ENCODE measurements around the gene ZNF598.

- no peak for TF ChIP-seq CTCF (IDR thresholded peaks at IDR 0.05 in 2 of 3, conservative IDR thresholded peaks at IDR 0.05 in 1 of 3; ENCODE audit: borderline replicate concordance in 1 of 3, insufficient read depth in 1 of 3, low read depth in 2 of 3, low read length in 2 of 3)
- TF ChIP-seq POLR2A (IDR thresholded peaks at IDR 0.05; ENCODE audit: borderline replicate concordance, extremely low read depth, insufficient read depth, insufficient read length) = no peak
- TF ChIP-seq REST (IDR thresholded peaks at IDR 0.05; ENCODE audit: low read depth) = no peak
- no peak for TF ChIP-seq MAX (IDR thresholded peaks at IDR 0.05)
- no peak for TF ChIP-seq ELF1 (IDR thresholded peaks at IDR 0.05; ENCODE audit: borderline replicate concordance, low read depth)
- no peak for TF ChIP-seq YY1 (IDR thresholded peaks at IDR 0.05; ENCODE audit: extremely low read depth, insufficient replicate concordance, low read depth, low read length)
- TF ChIP-seq SIN3A (IDR thresholded peaks at IDR 0.05; ENCODE audit: low read depth) = no peak
- TF ChIP-seq EZH2phosphoT487 (IDR thresholded peaks at IDR 0.05; ENCODE audit: borderline replicate concordance) = no peak
- TF ChIP-seq ZBTB33 (IDR thresholded peaks at IDR 0.05; ENCODE audit: extremely low read depth, insufficient replicate concordance, low read length) = no peak
- no peak for TF ChIP-seq RAD21 (IDR thresholded peaks at IDR 0.05; ENCODE audit: low read depth)
- no peak for TF ChIP-seq CEBPB (IDR thresholded peaks at IDR 0.05; ENCODE audit: low read depth)
- TF ChIP-seq POLR2AphosphoS5 (IDR thresholded peaks at IDR 0.05; ENCODE audit: low read depth, low read length) = no peak
- TF ChIP-seq ZNF274 (IDR thresholded peaks at IDR 0.05; ENCODE audit: low read depth, low read length) = no peak
Measured at GRCh38 chr16:2028620-2029220, 19.1 kb upstream of the ZNF598 start.
